Breast epithelium (tissue), 3 donors: Measurements from ENCODE around the gene CCDC27.

ENCODE experiments used
- CTCF ChIP-seq, 3 donors: fragments of 450-650 bp; IDR thresholded peaks; one replicate each; pipeline ENCODE4 v1.5.1; 2016 to 2017; ENCODE audit warnings: antibody characterized with exemption in 3 of 3, mild to moderate bottlenecking in 3 of 3, moderate library complexity in 3 of 3
- POLR2A ChIP-seq: fragments of 450-650 bp; IDR thresholded peaks from one replicate; pipeline ENCODE4 v1.6.1; 2016; ENCODE audit warnings: antibody characterized with exemption, mild to moderate bottlenecking, moderate library complexity
- POLR2AphosphoS5 ChIP-seq, 3 donors: sonication (generic); formaldehyde crosslinking; IDR thresholded peaks; one replicate each; pipeline ENCODE4 v1.6.1; 2017; ENCODE audit warnings: antibody characterized with exemption in 3 of 3

- TF ChIP-seq CTCF (IDR thresholded peaks at IDR 0.05), result no peak
- TF ChIP-seq POLR2AphosphoS5 (IDR thresholded peaks at IDR 0.05), result no peak
- TF ChIP-seq POLR2A, result no peak
These were observed 11.3 kb downstream of the CCDC27 start for GRCh38 chr1:3763351-3764125.
